GM10248 (cell line): ENCODE measurements around the gene CHCHD6.

Experiments used
- CTCF ChIA-PET: fragments of 300-600 bp; sonication (Branson Sonifier 250); formaldehyde crosslinking; extraction: SDS; loops from one replicate; lab custom pipeline; 2021; ENCODE audit warnings: antibody characterized with exemption; lab: Yijun Ruan, JAX
- POLR2A ChIA-PET: fragments of 350-650 bp; sonication (Branson Sonifier 250); formaldehyde crosslinking; extraction: SDS; loops from one replicate; lab custom pipeline; 2020; ENCODE audit warnings: antibody characterized with exemption; lab: Yijun Ruan, JAX
- DNase-seq: peaks from one replicate; pipeline ENCODE4 v3.0.0; 2012; ENCODE audit errors: extremely low spot score
- CTCF ChIP-seq: IDR thresholded peaks from 2 replicates; pipeline ENCODE4 v1.5.1; 2012; ENCODE audit warnings: mild to moderate bottlenecking, low read depth; ENCODE audit errors: extremely low read depth, missing control alignments, control extremely low read depth

Gene CHCHD6

GRCh38 chr3:126852511-126852910 is 148.5 kb downstream of the CHCHD6 start:
- DNase-seq, result no peak
- POLR2A ChIA-PET, result no interaction called here
- no peak for TF ChIP-seq CTCF
- CTCF ChIA-PET, result interaction anchor here (1.6 kb wide), 1 partner anchor 65 kb away, joined by 6 read pairs; no protein-coding TSS in a partner anchor

GRCh38 chr3:126854666-126855065 is 150.6 kb downstream of the CHCHD6 start:
- CTCF ChIA-PET, result interaction anchor here (0.8 kb wide), 1 partner anchor 24 kb away, joined by 3 read pairs; no protein-coding TSS in a partner anchor
- POLR2A ChIA-PET, result no interaction called here
- TF ChIP-seq CTCF, result no peak
- no peak for DNase-seq

- ChIA-PET POLR2A (no interaction called here), CTCF (interaction anchor here (2.5 kb wide), 1 partner anchor 11 kb away, joined by 10 read pairs; no protein-coding TSS in a partner anchor)
- TF ChIP-seq CTCF, result no peak
- no peak for DNase-seq
Measured at GRCh38 chr3:126855374-126855773, 151.3 kb downstream of the CHCHD6 start.

GRCh38 chr3:126857928-126858327 is 153.9 kb downstream of the CHCHD6 start:
- ChIA-PET POLR2A (no interaction called here), CTCF (interaction anchor here (2.5 kb wide), 1 partner anchor 13 kb away, joined by 10 read pairs; no protein-coding TSS in a partner anchor)
- DNase-seq, result no peak
- TF ChIP-seq CTCF, result no peak

- CTCF ChIA-PET, result no interaction called here
- POLR2A ChIA-PET, result no interaction called here
- no peak for TF ChIP-seq CTCF
- DNase-seq, result no peak
Measured at GRCh38 chr3:126858401-126858800, 154.4 kb downstream of the CHCHD6 start.

GRCh38 chr3:126858887-126859286 is 154.8 kb downstream of the CHCHD6 start:
- no peak for DNase-seq
- ChIA-PET POLR2A (no interaction called here), CTCF (no interaction called here)
- TF ChIP-seq CTCF, result no peak
